RWPE2 (cell line): ENCODE measurements around the gene EFCC1.
A peak's percentile ranks its signal among the peaks of the same experiment; 100 is the strongest.

Experiments used
- ATAC-seq: fragments of 200-7000 bp; cut with Tn5 transposase; 3 replicates; pipeline ENCODE4 v1.9.1; 2021; ENCODE audit warnings: low read depth
- DNase-seq: peaks from one replicate; pipeline ENCODE4 v3.0.0-alpha.2; 2020; ENCODE audit warnings: low spot score
- H3K27ac ChIP-seq: fragments of 450-650 bp; 2 replicates; pipeline ENCODE4 v1.5.1; 2017; ENCODE audit warnings: mild to moderate bottlenecking; ENCODE audit not compliant: poor library complexity, severe bottlenecking
- H3K27me3 ChIP-seq: fragments of 250-450 bp; sonication (Bioruptor Pico); 2 replicates; pipeline ENCODE4 v1.5.1; 2021; ENCODE audit warnings: mild to moderate bottlenecking, moderate library complexity; ENCODE audit not compliant: insufficient read depth, poor library complexity, severe bottlenecking
- H3K36me3 ChIP-seq: fragments of 250-450 bp; sonication (Bioruptor Pico); 2 replicates; pipeline ENCODE4 v1.5.1; 2020; ENCODE audit warnings: low read depth, mild to moderate bottlenecking, moderate library complexity
- H3K4me1 ChIP-seq: fragments of 250-450 bp; sonication (Bioruptor Pico); 2 replicates; pipeline ENCODE4 v1.5.1; 2021; ENCODE audit warnings: mild to moderate bottlenecking, moderate library complexity; ENCODE audit not compliant: insufficient read depth, poor library complexity, severe bottlenecking
- H3K4me3 ChIP-seq: fragments of 250-450 bp; sonication (Bioruptor Pico); 2 replicates; pipeline ENCODE4 v1.5.1; 2021; ENCODE audit warnings: mild to moderate bottlenecking, moderate library complexity; ENCODE audit not compliant: severe bottlenecking
- H3K9me3 ChIP-seq: fragments of 250-450 bp; sonication (Bioruptor Pico); 2 replicates; pipeline ENCODE4 v1.5.1; 2021; ENCODE audit warnings: mild to moderate bottlenecking, moderate library complexity; ENCODE audit not compliant: severe bottlenecking
- CTCF ChIP-seq: fragments of 450-650 bp; IDR thresholded peaks from one replicate; pipeline ENCODE4 v1.5.1; 2017; ENCODE audit warnings: mild to moderate bottlenecking, moderate library complexity; ENCODE audit not compliant: poor library complexity, severe bottlenecking

EFCC1 gene

GRCh38 chr3:129057249-129057648 lies 56.1 kb downstream of the EFCC1 start:
- no peaks in the 10 kb centered on the region for H3K27me3 ChIP-seq
- no peaks in the 10 kb centered on the region for H3K36me3 ChIP-seq
- ATAC-seq: no peak
- H3K9me3 ChIP-seq: no peaks in the 10 kb centered on the region
- DNase-seq: no peak
- no peak overlapping the region for H3K27ac ChIP-seq
- TF ChIP-seq CTCF: no peak
- H3K4me1 ChIP-seq: no peaks in the 10 kb centered on the region
- H3K4me3 ChIP-seq: no peak overlapping the region

GRCh38 chr3:129058441-129059200 lies 57.5 kb downstream of the EFCC1 start:
- no peaks in the 10 kb centered on the region for H3K9me3 ChIP-seq
- 0 out of 3 replicates have a peak, but pooled peaks have one; percentile 33 for ATAC-seq
- H3K27ac ChIP-seq: no peak overlapping the region
- no peak overlapping the region for H3K4me3 ChIP-seq
- no peaks in the 10 kb centered on the region for H3K27me3 ChIP-seq
- no peaks in the 10 kb centered on the region for H3K36me3 ChIP-seq
- no peak for DNase-seq
- H3K4me1 ChIP-seq: no peaks in the 10 kb centered on the region
- no peak for TF ChIP-seq CTCF

GRCh38 chr3:129059311-129059958 lies 58.3 kb downstream of the EFCC1 start:
- no peaks in the 10 kb centered on the region for H3K4me1 ChIP-seq
- no peak for TF ChIP-seq CTCF
- H3K27me3 ChIP-seq: no peaks in the 10 kb centered on the region
- H3K4me3 ChIP-seq: no peak overlapping the region
- DNase-seq (no peak), ATAC-seq (no peak)
- H3K9me3 ChIP-seq: no peaks in the 10 kb centered on the region
- H3K36me3 ChIP-seq: no peaks in the 10 kb centered on the region
- no peak overlapping the region for H3K27ac ChIP-seq

GRCh38 chr3:129060276-129061022 lies 59.3 kb downstream of the EFCC1 start, which contains the start of gene GP9:
GP9 (plus strand) TSS chr3:129060779; CDS start chr3:129061740, 961 bp downstream.
- ATAC-seq: no peak
- H3K4me3 ChIP-seq: no peak within 1 kb of the TSS
- no peaks in the 10 kb centered on the region for H3K36me3 ChIP-seq
- no peak for DNase-seq
- no peaks in the 10 kb centered on the region for H3K27me3 ChIP-seq
- TF ChIP-seq CTCF: no peak
- no peaks in the 10 kb centered on the region for H3K4me1 ChIP-seq
- H3K9me3 ChIP-seq: no peaks in the 10 kb centered on the region
- no peak within 1 kb of the TSS for H3K27ac ChIP-seq
